ENCODE results near the gene SPATA46.

SPATA46 gene

GRCh38 chr1:162333991-162334390 is 42.7 kb downstream of the SPATA46 start:
- TF ChIP-seq CTCF (IDR thresholded peaks at IDR 0.05; ENCODE audit: low read depth, low read length): no peak
- DNase-seq (ENCODE audit: extremely low read depth, low read depth): no peak

GRCh38 chr1:162329826-162330225 is 46.8 kb downstream of the SPATA46 start:
- TF ChIP-seq CTCF (IDR thresholded peaks at IDR 0.05; ENCODE audit: low read depth, low read length): no peak
- DNase-seq (ENCODE audit: extremely low read depth, low read depth): no peak

GRCh38 chr1:162328512-162328911 is 48.1 kb downstream of the SPATA46 start:
- TF ChIP-seq CTCF (IDR thresholded peaks at IDR 0.05; ENCODE audit: low read depth, low read length): no peak
- DNase-seq (ENCODE audit: extremely low read depth, low read depth): no peak

- no peak for TF ChIP-seq CTCF (IDR thresholded peaks at IDR 0.05; ENCODE audit: low read depth, low read length)
- no peak for DNase-seq (ENCODE audit: extremely low read depth, low read depth)
Measured at GRCh38 chr1:162327788-162328165, 48.9 kb downstream of the SPATA46 start.

GRCh38 chr1:162327144-162327787 is 49.4 kb downstream of the SPATA46 start:
- no peak for DNase-seq (ENCODE audit: extremely low read depth, low read depth)
- no peak for TF ChIP-seq CTCF (IDR thresholded peaks at IDR 0.05; ENCODE audit: low read depth, low read length)

GRCh38 chr1:162326559-162326958 is 50.1 kb downstream of the SPATA46 start:
- TF ChIP-seq CTCF (IDR thresholded peaks at IDR 0.05; ENCODE audit: low read depth, low read length): no peak
- no peak for DNase-seq (ENCODE audit: extremely low read depth, low read depth)

GRCh38 chr1:162324396-162324795 is 52.3 kb downstream of the SPATA46 start:
- no peak for DNase-seq (ENCODE audit: extremely low read depth, low read depth)
- no peak for TF ChIP-seq CTCF (IDR thresholded peaks at IDR 0.05; ENCODE audit: low read depth, low read length)
